Erythroblast (primary cell): ENCODE results near the gene LRBA.

Experiments
- GATA1 ChIP-seq: IDR thresholded peaks from 2 replicates; pipeline ENCODE4 v1.6.1; 2011; ENCODE audit warnings: low read depth, mild to moderate bottlenecking, control low read depth, low read length, moderate library complexity
- POLR2A ChIP-seq: IDR thresholded peaks from 2 replicates; pipeline ENCODE4 v1.6.1; 2011; ENCODE audit warnings: mild to moderate bottlenecking, low read length

DNA sequence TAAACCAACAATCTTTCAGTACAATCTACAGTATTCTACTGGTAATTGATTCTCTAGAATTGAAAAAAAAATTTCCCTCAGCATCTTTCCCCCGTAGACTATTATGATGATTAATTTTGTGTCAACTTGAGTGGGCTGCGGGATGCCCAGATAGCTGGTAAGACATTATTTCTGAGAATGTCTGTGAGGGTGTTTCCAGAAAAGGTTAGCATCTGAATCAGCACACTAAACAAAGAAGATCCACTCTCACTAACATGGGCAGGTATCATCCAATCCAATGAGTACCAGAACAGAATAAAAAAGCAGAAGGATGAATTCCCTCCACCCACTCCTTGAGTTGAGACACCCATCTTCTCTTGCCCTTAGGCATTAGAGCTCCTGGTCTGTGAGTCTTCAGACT is 619.2 kb downstream of the LRBA start:
- TF ChIP-seq POLR2A (no peak), GATA1 (no peak)
